Myocyte (in vitro differentiated cells): Measurements from ENCODE around the gene SHLD1. TPM values are rescaled to one million over a fixed set of nuclear protein-coding genes. Genes with fewer than 3 reads are reported as not detected.
"Not testable (repeated sequence)": the region's sequence is repeated elsewhere in the genome, so short reads cannot be mapped to it uniquely, and the experiment has no call there.

ENCODE experiments used
- DNase-seq: peaks from one replicate; pipeline ENCODE4 v3.0.0-alpha.2; 2012; ENCODE audit warnings: low read depth
- total RNA-seq: library from RNA; depleted of rRNA; stranded (reverse); fragments of >200 nt; gene quantifications from 2 replicates; pipeline ENCODE4 v1.2.3, GENCODE V29; 2014

Gene SHLD1
- total RNA-seq, 1 donor from 2014 or later, result 4.5 TPM

GRCh38 chr20:5780846-5781217, 30.6 kb downstream of the SHLD1 start:
- DNase-seq, result no peak

- DNase-seq, result not testable (repeated sequence)
These were observed 31.2 kb downstream of the SHLD1 start for GRCh38 chr20:5781367-5781766.

GRCh38 chr20:5781798-5782750, 31.9 kb downstream of the SHLD1 start:
- DNase-seq, result no peak

GRCh38 chr20:5784735-5785134, 34.5 kb downstream of the SHLD1 start:
- no peak for DNase-seq

- no peak for DNase-seq
These were observed 34.9 kb downstream of the SHLD1 start for GRCh38 chr20:5785146-5785545.

GRCh38 chr20:5786930-5787795, 37.0 kb downstream of the SHLD1 start:
- DNase-seq, result peak; percentile 54

- DNase-seq, result no peak
These were observed 37.6 kb downstream of the SHLD1 start for GRCh38 chr20:5787796-5788165.

GRCh38 chr20:5788385-5788895, 38.2 kb downstream of the SHLD1 start:
- DNase-seq, result peak; percentile 85

- DNase-seq, result no peak
These were observed 39.6 kb downstream of the SHLD1 start for GRCh38 chr20:5789827-5790226.

- no peak for DNase-seq
These were observed 43.7 kb downstream of the SHLD1 start for GRCh38 chr20:5793916-5794315.

- no peak for DNase-seq
These were observed 46.3 kb downstream of the SHLD1 start for GRCh38 chr20:5796331-5797040.

- DNase-seq, result no peak
These were observed 47.0 kb downstream of the SHLD1 start for GRCh38 chr20:5797165-5797564.

- peak; percentile 73 for DNase-seq
These were observed 47.8 kb downstream of the SHLD1 start for GRCh38 chr20:5797843-5798462.

GRCh38 chr20:5803754-5804303, 53.6 kb downstream of the SHLD1 start:
- not testable (repeated sequence) for DNase-seq

- DNase-seq, result no peak
These were observed 56.5 kb downstream of the SHLD1 start for GRCh38 chr20:5806457-5807263.

GRCh38 chr20:5807431-5807830, 57.2 kb downstream of the SHLD1 start:
- no peak for DNase-seq

- DNase-seq, result no peak
These were observed 58.7 kb downstream of the SHLD1 start for GRCh38 chr20:5808901-5809300.

- no peak for DNase-seq
These were observed 59.3 kb downstream of the SHLD1 start for GRCh38 chr20:5809495-5809894.

- no peak for DNase-seq
These were observed 60.7 kb downstream of the SHLD1 start for GRCh38 chr20:5810800-5811422.
